ENCODE data around the gene PTPRG.

DNA sequence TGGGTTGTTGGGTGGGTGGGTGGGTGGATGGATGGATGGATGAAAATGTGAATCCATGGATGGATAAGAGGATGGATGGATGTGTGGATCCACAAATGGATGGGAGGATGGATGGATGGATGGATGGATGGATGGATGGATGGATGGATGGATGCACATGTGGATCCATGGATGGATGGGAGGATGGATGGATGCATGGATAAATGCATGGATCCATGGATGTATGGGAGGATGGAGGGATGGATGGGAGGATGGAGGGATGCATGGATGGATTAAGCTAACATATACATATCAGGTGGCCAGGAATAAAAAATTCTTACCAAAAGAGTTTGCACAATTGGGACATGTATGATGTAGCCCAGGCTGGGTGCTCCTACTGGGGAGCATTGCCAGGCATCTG is 616.7 kb downstream of the PTPRG start:
- TF ChIP-seq POLR2A (IDR thresholded peaks at IDR 0.05) (no peak), CTCF (IDR thresholded peaks at IDR 0.05) (no peak)
